Stimulated activated CD4-positive, alpha-beta T cell treated with anti-CD3 and anti-CD28 coated beads, Interleukin-4, amount 100 ng/mL, for 1 hour (primary cell): ENCODE data around the gene DGKB.
A peak's percentile ranks its signal among the peaks of the same experiment; 100 is the strongest.
"Not testable (repeated sequence)": the region's sequence is repeated elsewhere in the genome, so short reads cannot be mapped to it uniquely, and the experiment has no call there.

ENCODE experiments used
- DNase-seq: peaks from one replicate; pipeline ENCODE4 v3.0.0-alpha.2; 2020

Gene DGKB

GRCh38 chr7:14570750-14571607, 331.6 kb downstream of the DGKB start:
- no peak for DNase-seq

- no peak for DNase-seq
Observed at GRCh38 chr7:14552060-14552459, 350.5 kb downstream of the DGKB start.

GRCh38 chr7:14551310-14551709, 351.2 kb downstream of the DGKB start:
- no peak for DNase-seq

- DNase-seq: no peak
Observed at GRCh38 chr7:14542624-14543023, 359.9 kb downstream of the DGKB start.

GRCh38 chr7:14521183-14521582, 381.4 kb downstream of the DGKB start:
- no peak for DNase-seq

GRCh38 chr7:14510268-14510667, 392.3 kb downstream of the DGKB start:
- DNase-seq: no peak

GRCh38 chr7:14507617-14508016, 394.9 kb downstream of the DGKB start:
- no peak for DNase-seq

- no peak for DNase-seq
Observed at GRCh38 chr7:14505906-14506305, 396.6 kb downstream of the DGKB start.

- DNase-seq: no peak
Observed at GRCh38 chr7:14504134-14504533, 398.4 kb downstream of the DGKB start.

- DNase-seq: no peak
Observed at GRCh38 chr7:14503623-14504022, 398.9 kb downstream of the DGKB start.

- DNase-seq: no peak
Observed at GRCh38 chr7:14501436-14501835, 401.1 kb downstream of the DGKB start.

GRCh38 chr7:14497390-14497789, 405.2 kb downstream of the DGKB start:
- no peak for DNase-seq

GRCh38 chr7:14495633-14496032, 406.9 kb downstream of the DGKB start:
- DNase-seq: no peak

- DNase-seq: no peak
Observed at GRCh38 chr7:14487701-14488395, 414.7 kb downstream of the DGKB start.

GRCh38 chr7:14483663-14484062, 418.9 kb downstream of the DGKB start:
- no peak for DNase-seq

GRCh38 chr7:14480281-14480680, 422.3 kb downstream of the DGKB start:
- no peak for DNase-seq

GRCh38 chr7:14478834-14479510, 423.6 kb downstream of the DGKB start:
- no peak for DNase-seq

- DNase-seq: not testable (repeated sequence)
Observed at GRCh38 chr7:14461716-14462115, 440.8 kb downstream of the DGKB start.

GRCh38 chr7:14458846-14459245, 443.7 kb downstream of the DGKB start:
- not testable (repeated sequence) for DNase-seq

GRCh38 chr7:14457568-14458453, 444.7 kb downstream of the DGKB start:
- DNase-seq: peak; percentile 11

GRCh38 chr7:14449291-14449690, 453.3 kb downstream of the DGKB start:
- no peak for DNase-seq

GRCh38 chr7:14446829-14447228, 455.7 kb downstream of the DGKB start:
- DNase-seq: no peak

- DNase-seq: no peak
Observed at GRCh38 chr7:14446219-14446618, 456.3 kb downstream of the DGKB start.
